Activated CD4-positive, alpha-beta T cell treated with anti-CD3 and anti-CD28 coated beads, Interleukin-2, amount 50 U/mL, for 4 hours (primary cell): Measurements from ENCODE around the gene FOXL2.

ENCODE experiments used
- DNase-seq, 2 experiments: peaks; one replicate each; pipeline ENCODE4 v3.0.0-alpha.2; 2020

Gene FOXL2

DNA sequence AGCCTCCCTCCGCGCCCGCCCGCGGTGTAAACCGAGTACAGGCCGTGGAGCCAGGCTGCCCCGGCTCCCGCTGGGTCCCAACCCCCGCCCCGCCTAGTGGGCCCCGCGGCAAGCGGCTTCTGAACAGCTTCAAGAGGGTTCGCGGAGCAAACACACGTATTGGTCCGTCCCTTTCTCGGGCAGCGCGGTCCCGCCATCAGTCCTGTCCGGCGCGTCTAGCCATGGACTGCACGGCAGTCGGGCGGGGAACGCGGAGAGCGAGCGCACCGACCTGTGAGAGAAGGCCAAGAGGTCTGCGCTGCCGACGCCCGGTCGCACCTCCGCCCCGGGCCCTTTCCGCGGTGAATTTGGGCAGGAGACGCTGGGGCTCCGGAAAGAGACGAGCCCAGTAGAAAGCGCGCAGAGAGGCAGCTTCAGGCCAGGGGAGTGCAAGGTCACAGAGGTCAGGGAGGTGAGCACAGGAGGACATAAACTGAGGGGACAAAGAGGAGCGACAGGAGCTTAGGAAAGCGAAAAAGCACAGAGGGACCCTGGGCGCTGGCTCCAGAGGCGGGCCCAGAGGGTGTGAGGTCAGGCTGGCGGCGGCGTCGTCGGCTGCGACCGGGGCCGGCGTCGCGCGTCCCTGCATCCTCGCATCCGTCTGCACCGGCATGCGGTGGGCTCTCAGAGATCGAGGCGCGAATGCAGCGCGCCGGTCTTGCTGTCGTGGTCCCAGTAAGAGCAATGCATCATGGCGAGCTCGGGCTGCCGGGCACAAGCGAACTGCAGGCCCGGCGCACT, 1.8 kb downstream of the FOXL2 start:
- no peak for DNase-seq

DNA sequence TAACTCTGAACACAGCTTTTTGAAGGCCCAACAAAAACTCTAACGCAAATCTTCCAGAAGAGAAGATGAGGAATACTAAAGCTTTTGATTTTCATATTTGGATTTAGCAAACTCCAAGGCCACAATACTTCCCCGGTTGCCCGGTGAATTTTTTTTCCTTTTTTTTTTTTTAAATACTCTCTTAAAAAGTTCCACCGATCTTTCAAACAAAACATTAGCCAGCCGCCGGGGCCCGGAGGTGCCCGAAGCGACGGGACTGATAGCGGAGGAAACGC, 2.3 kb downstream of the FOXL2 start:
- DNase-seq = no peak

DNA sequence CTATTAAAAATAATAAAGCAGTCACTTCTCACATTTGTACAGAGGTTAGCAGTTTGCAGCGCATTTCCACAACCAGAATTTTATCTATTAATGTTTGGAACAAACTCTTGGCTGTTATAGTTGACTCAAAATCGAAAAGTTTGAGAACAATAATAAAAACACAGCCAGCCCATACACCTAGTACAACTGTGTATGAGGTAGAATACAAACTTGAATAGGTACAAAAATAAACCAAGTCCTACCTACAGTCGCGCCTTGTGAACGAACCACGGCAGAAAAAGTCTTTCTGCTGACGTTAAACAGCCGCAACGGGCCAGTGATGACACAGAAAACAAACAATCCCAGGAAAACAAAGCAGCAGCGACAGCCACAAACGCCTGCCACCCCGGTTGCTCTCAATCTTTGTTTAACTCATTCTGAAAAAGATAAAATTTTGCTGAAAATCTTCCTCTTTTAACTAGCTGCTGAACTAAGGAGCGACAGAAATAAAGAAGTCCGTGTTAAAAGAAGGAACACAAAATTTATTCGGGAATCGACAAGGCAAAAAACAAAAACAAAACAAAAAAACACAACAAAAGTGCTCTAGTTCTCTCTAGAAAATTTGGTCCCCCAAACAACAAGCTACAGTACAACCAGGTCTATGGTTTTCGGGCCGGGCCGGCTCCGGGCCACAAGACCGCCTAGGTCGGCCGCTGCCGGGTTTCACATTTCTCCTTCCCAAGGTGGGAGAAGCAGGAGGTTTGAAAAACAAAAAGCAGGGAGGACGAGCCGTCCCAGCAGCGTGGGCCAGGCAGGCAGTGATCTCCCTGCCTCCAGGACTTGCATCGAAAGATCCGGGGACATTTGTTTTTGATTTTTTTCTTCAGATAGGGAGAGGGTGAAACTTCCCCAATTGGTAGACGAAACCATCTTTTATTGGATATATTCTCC, 2.9 kb downstream of the FOXL2 start:
- DNase-seq = no peak

DNA sequence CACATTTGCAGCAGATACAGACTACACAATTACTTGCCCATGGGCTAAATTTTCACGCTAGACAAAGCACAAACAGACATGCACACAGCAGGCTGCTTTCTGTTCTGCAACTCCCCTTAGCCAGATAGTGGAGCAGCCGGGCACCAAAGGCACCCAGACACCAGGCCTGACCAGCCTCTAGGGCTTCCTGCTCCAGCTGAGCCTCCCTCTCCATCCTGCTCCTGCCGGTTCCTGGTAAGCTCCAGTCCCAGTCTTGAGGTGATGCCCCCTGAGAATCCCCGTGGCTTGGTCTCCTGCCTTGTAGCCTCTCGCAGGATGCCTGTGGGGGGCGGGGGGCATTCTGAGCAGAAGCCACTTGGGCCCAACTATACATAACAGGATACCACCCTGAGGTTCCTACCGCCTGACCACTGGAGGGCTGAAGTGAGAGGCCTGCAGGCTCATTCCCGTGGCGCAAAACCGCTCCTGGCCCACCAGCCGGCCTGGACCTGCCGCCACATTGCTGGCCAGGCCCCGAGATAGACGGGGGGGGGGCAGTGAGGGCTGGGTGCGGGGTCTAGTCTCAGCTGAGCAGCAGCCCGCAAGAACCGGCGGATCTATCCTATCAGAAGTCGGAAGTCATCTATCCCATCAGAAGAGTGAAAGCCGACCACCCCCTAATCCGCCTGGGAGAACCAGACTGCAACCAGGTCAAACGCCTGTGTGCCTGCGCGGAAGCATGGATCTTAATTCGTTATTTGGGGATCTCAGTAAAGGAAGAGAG, 3.9 kb downstream of the FOXL2 start:
- DNase-seq = no peak

DNA sequence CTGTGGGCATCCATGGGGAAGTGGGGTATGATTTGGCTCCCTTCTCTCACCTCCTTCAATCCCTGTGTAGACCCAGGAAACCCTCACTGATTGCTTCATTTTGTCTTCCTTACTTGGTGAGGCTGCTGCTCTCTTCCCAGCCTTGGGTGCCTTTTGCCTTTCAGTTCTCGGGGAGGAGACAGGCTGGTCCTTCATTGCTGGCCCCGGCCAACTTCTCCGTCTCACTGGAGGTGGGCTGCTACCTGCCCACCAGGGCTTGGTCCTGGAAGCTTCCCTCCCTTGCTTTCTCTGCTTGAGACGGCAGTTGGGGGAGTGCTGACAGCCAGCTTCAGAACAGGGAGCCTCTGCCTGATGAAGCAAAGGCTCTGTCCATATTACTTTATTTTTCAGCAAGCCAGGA, 4.7 kb downstream of the FOXL2 start:
- DNase-seq = no peak

DNA sequence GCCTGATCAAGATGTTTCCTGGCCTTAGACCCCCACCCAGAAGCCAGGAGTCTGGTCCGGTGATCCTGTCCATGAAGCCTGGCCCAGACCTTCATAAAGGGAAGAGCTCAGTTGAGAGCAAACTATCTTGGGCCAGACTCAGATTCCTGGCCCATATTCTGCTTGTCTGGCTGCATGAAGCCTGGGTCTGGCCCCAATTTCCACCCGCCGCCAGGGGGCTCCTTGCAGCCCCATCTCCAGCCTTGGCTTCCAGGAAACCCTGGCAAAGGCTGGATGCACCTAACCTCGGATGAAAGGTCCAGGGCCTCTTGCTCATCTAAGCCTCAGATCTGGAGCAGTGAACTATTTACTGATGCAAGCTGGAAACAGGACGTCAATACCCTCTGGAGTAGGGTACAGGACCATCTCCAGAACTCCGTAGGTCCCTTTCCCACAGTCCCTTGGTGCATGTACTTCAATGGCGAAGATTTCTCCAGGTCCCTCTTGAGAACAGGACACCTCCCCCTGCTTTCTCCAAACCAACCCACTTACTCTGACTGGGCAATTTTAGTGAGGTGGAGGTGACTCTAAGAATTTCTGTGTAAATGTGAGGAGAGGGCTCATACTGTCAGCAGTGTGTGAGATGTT, 5.6 kb downstream of the FOXL2 start:
- no peak for DNase-seq

DNA sequence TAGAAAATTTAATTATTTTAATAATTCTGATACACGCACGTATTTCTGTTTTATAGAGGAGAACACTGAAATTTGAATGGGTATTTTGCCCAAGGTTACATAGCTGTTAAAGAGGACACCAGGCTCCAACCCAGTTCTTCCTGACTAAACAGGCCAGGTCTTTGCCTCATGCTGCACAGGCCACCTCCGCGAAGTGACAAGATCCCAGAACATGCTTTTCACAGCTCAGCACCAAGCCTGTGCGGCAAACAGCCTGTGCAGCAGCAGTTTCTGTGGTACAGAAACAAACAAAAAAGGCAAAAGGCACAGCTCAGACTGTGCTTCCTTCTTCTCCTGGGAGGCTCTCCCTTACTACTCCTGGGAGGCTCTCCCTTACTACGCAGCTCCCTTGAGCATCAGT, 6.5 kb downstream of the FOXL2 start:
- no peak for DNase-seq

DNA sequence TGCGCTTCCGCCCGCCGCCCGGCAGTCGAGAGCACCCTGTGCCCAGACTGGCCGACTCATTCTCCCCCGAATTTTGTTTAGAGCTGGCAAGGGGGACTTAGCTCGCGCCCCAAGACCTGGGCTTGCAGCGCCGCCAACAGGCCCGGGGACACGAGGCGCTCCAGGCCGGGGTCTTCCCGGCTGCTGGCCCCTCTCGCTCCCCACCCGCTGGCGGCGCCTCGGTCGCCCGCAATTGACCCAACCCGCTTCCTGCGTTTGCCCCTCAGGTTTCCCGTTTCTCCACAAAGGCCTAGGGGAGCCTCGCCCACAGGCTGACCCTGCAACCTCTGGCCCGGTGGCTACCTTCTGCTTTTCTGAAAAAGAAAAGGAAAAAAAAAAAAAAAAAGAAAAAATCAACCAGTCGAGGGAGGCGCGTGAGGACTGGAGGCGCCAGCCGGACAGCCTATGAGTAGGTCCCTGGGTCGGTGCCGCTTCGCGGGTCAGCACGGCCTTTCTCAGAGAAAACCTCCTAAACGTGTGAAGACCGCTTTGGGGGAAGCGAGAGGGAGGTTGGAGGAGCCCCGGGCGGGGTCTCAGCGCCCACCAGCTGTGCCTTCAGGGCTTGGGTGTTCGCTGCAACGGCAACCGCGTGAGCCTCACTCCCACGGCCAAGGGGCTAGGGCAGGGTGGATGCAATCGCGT, 7.2 kb downstream of the FOXL2 start:
- no peak for DNase-seq

DNA sequence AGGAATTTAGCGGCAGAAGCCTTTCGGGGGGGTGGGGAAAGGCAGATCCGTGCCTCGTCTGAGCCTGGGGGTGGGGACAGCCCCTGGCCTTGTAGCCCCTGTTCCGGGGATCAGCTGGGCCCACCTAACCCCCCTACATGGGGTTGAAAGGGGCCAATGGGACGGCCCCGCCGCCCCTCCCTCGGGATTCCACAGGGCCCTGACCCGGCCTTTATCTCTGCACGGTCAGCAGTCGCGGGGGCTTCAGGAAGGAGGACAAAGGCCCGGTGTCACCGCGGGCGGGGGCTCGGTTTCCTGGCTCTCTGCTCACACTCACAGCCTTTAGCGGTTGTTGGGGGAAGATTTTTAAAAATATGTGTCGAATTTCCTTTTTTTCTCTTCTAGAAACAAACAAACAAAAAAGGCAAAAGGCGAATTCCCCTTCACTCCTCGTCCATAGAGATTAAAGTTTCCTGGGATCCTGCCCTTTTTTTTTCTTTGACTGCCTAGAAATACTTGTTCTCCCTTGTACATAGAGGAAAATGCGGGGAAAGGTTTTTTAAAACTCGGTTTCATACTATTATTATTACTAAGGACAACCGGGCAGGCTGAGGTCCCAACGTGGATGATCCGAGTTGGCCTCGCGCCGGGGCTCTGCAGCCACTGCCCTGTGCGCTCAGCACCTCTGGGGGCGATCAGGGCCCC, 7.9 kb downstream of the FOXL2 start:
- no peak for DNase-seq

DNA sequence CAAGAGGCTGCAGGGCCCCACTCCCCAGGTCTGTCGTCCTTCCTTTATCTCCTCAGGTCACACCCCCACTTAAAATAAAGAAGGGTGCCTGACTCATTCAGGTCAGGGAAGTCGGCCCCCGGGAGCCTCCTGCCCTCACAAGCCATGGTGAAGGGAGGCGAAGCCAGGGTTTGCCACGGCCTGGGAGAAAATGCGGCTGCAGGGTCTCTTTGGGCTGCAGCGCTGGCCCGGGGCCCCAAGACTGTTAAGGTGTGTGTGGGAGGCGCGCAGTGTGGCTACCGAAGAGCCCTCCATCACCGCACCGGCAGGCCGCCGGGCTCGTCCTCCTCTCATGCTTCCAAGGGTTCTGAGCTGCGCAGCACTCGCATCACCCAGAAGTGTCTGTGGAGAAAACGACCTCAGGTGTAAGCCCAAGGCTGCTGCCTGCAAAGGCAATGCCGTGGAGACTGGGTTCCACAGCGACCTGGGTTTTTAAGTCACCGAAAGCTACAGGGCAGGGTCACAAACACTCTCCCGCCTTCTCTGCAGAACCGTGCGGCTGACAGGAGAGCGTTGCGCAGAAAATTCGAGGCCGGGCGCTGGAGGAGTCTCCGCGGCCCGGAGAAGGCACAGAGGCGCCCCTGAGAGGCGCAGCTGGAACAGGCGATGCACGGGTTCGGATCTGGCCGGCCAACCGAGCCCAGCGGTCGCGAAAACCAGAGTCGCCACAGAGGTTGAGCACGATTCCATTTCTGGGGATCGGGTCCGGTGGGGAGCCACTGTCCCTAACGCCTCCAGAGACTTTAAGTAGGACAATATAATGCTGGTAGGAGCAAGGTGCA, 8.7 kb downstream of the FOXL2 start:
- DNase-seq = no peak

DNA sequence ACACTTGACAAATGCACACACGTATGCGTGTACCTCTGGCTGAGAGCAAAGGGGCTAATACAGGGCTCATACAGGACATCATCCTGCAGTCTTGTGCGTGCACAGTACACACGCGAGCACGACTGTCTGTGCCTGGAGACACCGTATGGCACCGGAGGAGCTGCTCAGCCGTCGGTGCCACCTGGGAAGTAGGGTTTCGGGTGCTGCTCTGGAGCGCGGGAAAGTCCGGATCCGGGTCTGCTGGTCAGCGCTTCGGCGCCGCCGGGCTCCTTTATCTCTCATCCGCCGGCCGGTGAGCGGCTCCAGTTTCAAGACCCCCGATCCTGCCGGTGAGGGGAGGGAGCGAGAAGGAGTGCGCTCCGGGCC, 9.3 kb downstream of the FOXL2 start:
- no peak for DNase-seq

DNA sequence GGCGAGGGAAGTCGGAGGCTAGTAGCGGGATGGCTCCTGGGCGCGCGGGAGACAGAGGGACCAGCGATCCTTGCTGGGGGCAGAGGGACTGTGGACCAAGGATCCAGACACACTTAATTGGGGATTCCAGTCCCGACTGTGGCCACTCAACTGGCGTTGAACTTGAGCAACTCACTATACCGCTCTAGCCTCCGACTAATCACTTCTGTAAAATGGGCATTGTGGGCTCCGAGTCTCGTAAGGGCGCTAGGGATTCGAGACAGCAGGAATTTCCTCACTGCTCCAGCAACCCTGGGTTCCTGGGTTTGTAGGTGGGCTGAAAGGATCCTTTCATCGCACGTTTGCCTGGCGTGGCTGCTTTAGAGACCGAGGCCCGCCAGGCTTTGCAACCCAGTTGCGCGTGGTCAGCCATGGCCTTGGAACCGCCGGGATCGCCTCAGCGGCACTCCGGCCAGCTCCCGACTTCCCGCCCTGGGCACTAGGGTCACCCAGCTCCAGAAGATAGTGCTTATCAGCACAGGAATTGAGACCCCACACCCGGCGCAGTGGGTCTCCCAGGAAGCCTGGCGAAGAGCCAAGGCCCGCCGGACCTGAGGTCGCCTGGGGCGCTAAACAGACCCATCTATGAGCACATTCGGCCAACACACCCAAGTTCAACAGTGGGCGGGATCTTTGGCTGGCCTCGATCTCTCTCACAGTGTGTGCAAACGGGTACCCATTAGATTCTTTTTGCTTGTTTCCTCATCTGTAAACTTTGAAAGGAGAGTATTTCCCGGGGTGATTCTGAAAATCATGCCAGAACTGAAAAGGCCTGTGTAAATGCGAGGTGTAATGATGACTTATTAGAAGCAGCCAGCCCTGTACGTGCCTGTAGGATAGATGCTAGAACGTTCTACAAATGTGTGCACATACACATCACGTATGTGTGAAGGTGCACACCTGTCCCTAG, 9.9 kb downstream of the FOXL2 start:
- DNase-seq = no peak

DNA sequence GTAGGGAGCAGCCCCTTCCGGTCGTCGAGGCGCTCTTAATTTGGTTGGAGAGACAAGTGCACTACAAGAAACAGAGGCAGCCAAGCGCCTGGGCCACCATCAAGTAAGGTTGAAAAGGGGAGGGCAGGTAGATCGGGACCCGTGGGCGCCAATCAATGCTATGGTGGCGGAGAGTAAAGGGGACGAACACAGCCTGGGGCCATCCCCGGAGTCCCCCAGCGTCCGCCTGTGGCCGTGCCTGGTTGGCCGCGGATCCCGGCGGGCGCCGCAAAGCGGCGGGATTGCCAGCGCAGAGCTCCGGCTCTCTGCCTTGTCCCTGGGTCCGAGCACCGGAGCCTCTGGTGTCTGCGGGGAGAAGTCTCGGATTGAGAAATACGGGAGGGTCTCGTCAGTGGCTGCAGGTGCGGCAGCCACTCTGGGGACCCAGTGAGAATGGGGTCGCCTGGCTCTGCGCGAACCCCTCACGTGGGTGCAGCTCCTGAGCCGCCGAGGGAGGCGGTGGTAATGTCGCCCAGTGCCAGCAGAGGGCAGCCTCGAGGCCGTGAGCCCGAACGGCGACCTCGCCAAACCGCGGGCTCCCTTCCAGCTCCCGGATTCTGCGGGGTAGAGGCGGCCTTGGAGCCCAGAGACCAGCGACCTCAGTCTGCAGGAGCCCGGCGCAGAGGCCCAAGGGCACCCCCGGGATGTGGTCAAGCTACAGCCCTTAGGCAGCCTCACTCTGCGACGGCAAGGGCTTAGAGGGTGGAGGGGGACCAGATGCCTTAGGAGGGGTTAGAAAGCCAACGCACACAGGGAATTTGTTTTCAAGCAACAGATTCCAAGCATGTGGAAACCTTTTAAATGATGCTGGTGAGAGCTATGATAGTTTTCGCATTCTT, 10.8 kb downstream of the FOXL2 start:
- peak; percentile 62 to 69 for DNase-seq

DNA sequence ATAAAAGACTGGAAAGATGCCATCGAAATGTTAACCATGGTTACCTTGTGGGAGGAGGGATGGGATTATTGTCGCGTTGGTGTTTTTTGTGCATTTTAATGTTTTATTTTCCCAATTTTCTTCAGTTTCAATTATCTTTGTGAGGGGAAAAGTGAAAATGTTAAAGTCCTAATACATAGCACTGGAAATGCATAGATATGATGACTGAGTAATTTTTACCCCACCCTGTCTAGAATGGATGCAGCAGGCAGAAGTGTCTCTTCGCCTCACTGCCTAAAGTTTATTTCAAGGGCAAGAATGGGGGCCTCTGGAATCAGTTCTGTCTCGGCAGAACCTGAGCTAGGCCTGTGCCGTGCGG, 11.5 kb downstream of the FOXL2 start:
- no peak for DNase-seq

DNA sequence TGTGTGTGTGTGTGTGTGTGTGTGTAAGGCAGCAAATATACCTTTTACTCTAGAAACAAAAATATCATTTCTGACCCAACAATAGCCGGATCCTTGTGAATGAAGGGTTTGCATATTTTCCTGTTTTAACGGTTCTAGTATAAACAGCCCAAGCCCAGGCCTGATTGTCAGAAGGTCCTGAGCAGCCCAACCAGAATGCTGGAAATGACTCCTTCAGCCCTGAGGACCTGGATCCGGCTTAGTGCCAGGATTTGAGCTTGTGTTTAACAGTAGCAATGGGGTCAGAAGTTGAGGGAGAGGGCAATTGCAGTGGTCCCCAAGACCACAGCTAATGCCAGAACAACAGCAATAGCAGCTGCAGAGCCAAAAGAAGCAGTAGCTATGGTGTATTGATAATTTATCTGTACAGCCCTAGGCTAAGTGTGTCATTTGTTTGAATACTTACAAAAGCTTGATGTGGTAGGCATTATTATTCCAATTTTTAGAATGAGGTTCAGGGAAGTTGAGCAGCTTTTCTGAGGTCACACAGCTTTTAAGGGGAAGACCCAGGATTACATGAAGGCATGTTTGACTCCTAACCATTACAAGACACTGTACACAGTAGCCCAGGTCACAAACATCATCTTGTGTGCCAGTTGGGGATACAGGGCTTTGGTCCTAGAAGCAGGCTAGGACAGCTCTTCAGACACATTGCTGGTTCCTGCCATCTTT, 12.8 kb downstream of the FOXL2 start:
- no peak for DNase-seq

DNA sequence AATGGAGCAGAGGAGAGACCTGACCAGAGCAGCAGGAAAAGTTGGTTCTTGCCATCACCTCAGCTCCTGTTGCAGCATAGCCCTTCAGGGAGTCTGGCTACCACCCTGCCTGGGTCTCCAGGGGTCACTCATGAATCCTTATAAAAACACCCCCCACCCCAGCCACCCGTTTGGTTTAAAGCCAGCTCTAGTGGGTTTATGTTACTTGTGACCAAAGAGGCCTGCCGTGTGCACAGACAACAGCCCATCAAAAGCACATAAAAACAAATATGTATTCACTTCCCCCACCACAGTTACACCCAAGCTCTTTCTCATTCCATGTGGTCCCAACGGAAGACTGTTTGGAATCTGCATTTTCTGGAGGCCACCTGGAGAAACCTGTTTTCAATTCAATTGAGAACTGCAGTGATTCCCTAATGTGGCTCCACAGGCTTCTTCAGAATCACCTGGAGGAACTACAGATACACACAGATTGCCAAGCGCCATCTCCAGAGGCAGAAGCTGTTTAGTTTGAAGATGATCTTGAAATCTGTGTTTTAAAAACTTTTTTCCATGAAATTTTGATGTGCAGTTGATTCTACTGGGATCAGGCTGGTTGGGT, 13.8 kb downstream of the FOXL2 start:
- DNase-seq = no peak

DNA sequence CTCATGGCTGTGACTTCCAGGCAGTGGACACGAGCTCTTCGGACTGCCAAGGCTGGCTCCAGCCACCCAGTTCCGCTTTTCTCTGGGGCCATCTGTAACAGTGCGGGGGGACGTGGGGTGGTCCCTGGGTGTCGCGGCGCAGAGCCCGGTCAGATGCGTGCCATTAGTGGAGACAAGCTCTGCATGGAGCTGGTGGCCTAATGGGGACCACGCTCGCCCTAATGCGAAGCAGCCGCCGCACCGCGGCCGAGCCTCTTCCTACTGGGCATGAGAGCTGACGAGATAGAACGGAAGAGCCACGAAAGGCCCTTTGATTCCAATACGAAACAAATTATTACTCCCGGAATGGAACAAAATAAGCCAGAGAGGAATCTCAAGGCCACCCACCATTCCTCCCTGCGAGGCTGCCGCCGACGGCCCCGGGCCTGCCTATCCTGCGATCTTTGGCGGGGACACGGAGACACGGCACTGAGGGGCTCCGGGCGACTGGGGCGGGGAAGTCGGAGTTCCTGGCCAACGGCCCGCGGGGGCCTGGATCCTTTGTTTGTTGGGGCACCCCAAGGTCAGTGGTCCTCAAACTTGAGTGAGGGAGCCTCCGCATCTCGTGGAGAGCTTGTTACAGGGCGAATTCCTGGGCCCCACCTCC, 18.1 kb downstream of the FOXL2 start:
- no peak for DNase-seq
